OCI-LY1 (cell line): Measurements from ENCODE around the gene NOP58.
"Not testable (repeated sequence)": the region's sequence is repeated elsewhere in the genome, so short reads cannot be mapped to it uniquely, and the experiment has no call there.

Source experiments
- H2AFZ ChIP-seq: fragments of 200-600 bp; sonication (generic), shearing (Covaris generic); 2 replicates; pipeline ENCODE4 v1.6.0; 2014; ENCODE audit warnings: antibody characterized with exemption, mild to moderate bottlenecking, low read length
- H3F3A ChIP-seq: fragments of 200-600 bp; sonication (generic), shearing (Covaris generic); 2 replicates; pipeline ENCODE4 v1.6.0; 2014; ENCODE audit warnings: mild to moderate bottlenecking, antibody characterized with exemption, low read length, moderate library complexity; ENCODE audit not compliant: insufficient read depth
- H3K27ac ChIP-seq: fragments of 200-600 bp; sonication (generic); 2 replicates; pipeline ENCODE4 v1.5.1; 2014; ENCODE audit warnings: low read length, mixed run types, mild to moderate bottlenecking, low read depth; ENCODE audit not compliant: poor library complexity, severe bottlenecking
- H3K27me3 ChIP-seq: fragments of 200-600 bp; sonication (generic); 2 replicates; pipeline ENCODE4 v1.6.0; 2014; ENCODE audit warnings: antibody characterized with exemption, mild to moderate bottlenecking, low read length, moderate library complexity; ENCODE audit not compliant: insufficient read depth
- H3K36me3 ChIP-seq: fragments of 200-600 bp; sonication (generic); 2 replicates; pipeline ENCODE4 v1.6.1; 2014; ENCODE audit warnings: mild to moderate bottlenecking, antibody characterized with exemption, low read length, moderate library complexity, mixed read lengths; ENCODE audit not compliant: insufficient read depth
- H3K4me1 ChIP-seq: fragments of 200-600 bp; sonication (generic); 2 replicates; pipeline ENCODE4 v1.5.1; 2014; ENCODE audit warnings: mild to moderate bottlenecking, low read length, moderate library complexity; ENCODE audit not compliant: insufficient read depth, severe bottlenecking
- H3K4me2 ChIP-seq: fragments of 200-600 bp; sonication (generic), shearing (Covaris generic); 2 replicates; pipeline ENCODE4 v1.6.1; 2014; ENCODE audit warnings: low read length
- H3K4me3 ChIP-seq: fragments of 200-600 bp; sonication (generic); 2 replicates; pipeline ENCODE4 v1.5.1; 2014; ENCODE audit warnings: low read length, low read depth, mild to moderate bottlenecking, mixed read lengths; ENCODE audit not compliant: poor library complexity, severe bottlenecking
- H3K79me2 ChIP-seq: fragments of 200-600 bp; shearing (Covaris generic); 2 replicates; pipeline ENCODE4 v1.6.1; 2016; ENCODE audit warnings: mixed run types, low read length, mixed read lengths; ENCODE audit not compliant: insufficient read depth
- H3K9ac ChIP-seq: fragments of 200-600 bp; sonication (generic), shearing (Covaris generic); 2 replicates; pipeline ENCODE4 v1.6.1; 2014; ENCODE audit warnings: mild to moderate bottlenecking, low read length, mixed read lengths
- H3K9me2 ChIP-seq: fragments of 200-600 bp; sonication (generic), shearing (Covaris generic); 2 replicates; pipeline ENCODE4 v1.6.1; 2014; ENCODE audit warnings: low read depth, mild to moderate bottlenecking, low read length, mixed read lengths
- H3K9me3 ChIP-seq: fragments of 200-600 bp; shearing (Covaris generic); 2 replicates; pipeline ENCODE4 v1.6.1; 2014; ENCODE audit warnings: low read length, mixed read lengths
- H4K20me1 ChIP-seq: fragments of 200-600 bp; sonication (generic), shearing (Covaris generic); 2 replicates; pipeline ENCODE4 v1.6.0; 2016; ENCODE audit warnings: mild to moderate bottlenecking, low read length; ENCODE audit not compliant: insufficient read depth
- CTCF ChIP-seq: fragments of 200-600 bp; sonication (generic), shearing (Covaris generic); IDR thresholded peaks from 2 replicates; pipeline ENCODE4 v1.5.1; 2017; ENCODE audit warnings: mild to moderate bottlenecking, antibody characterized with exemption, low read length, moderate library complexity, mixed read lengths
- EZH2 ChIP-seq: fragments of 200-600 bp; sonication (generic), shearing (Covaris generic); IDR thresholded peaks from 2 replicates; pipeline ENCODE4 v1.8.0; 2017; ENCODE audit warnings: borderline replicate concordance, mixed run types, mild to moderate bottlenecking, antibody characterized with exemption, low read length, moderate library complexity, mixed read lengths

Gene NOP58

GRCh38 chr2:202314116-202314515 lies 48.6 kb downstream of the NOP58 start:
- Histone ChIP-seq H3K4me2 (no peak overlapping the region), H3K27ac (no peak overlapping the region), H3K4me3 (no peak overlapping the region), H3K79me2 (no peaks in the 10 kb centered on the region), H4K20me1 (no peaks in the 10 kb centered on the region), H3K9me2 (no peaks in the 10 kb centered on the region), H3F3A (0 out of 2 replicates have a peak, but pooled peaks cover 4% of the 10 kb centered on the region), H3K36me3 (peaks cover 16% of the 10 kb centered on the region; the same call in 1 of the 2 replicates), H2AFZ (no peak overlapping the region), H3K9me3 (no peaks in the 10 kb centered on the region), H3K9ac (no peak overlapping the region), H3K4me1 (no peaks in the 10 kb centered on the region), H3K27me3 (no peaks in the 10 kb centered on the region)
- no peak for TF ChIP-seq CTCF
- TF ChIP-seq EZH2, result no peak

GRCh38 chr2:202317080-202317857 lies 51.7 kb downstream of the NOP58 start:
- Histone ChIP-seq H3K36me3 (peaks cover 6% of the 10 kb centered on the region; the same call in 1 of the 2 replicates), H3K79me2 (no peaks in the 10 kb centered on the region), H2AFZ (no peak overlapping the region), H3K9me2 (no peaks in the 10 kb centered on the region), H3K27ac (no peak overlapping the region), H3F3A (no peaks in the 10 kb centered on the region), H4K20me1 (no peaks in the 10 kb centered on the region), H3K9ac (no peak overlapping the region), H3K4me1 (no peaks in the 10 kb centered on the region), H3K4me3 (no peak overlapping the region), H3K9me3 (no peaks in the 10 kb centered on the region), H3K27me3 (no peaks in the 10 kb centered on the region), H3K4me2 (no peak overlapping the region)
- TF ChIP-seq EZH2 (no peak), CTCF (no peak)

- not testable (repeated sequence) for H3K4me2 ChIP-seq, H3K27me3 ChIP-seq, H2AFZ ChIP-seq, H3F3A ChIP-seq, H3K9me3 ChIP-seq, H3K27ac ChIP-seq, H3K4me1 ChIP-seq, H3K9ac ChIP-seq, H4K20me1 ChIP-seq, H3K79me2 ChIP-seq, H3K36me3 ChIP-seq, H3K9me2 ChIP-seq, H3K4me3 ChIP-seq
These were observed 54.8 kb downstream of the NOP58 start for GRCh38 chr2:202320362-202320761.

- no peaks in the 10 kb centered on the region for H3K4me1 ChIP-seq
- H4K20me1 ChIP-seq, result no peaks in the 10 kb centered on the region
- no peak for TF ChIP-seq EZH2
- TF ChIP-seq CTCF, result no peak
- no peak overlapping the region for H2AFZ ChIP-seq
- no peak overlapping the region for H3K4me2 ChIP-seq
- no peaks in the 10 kb centered on the region for H3K27me3 ChIP-seq
- peaks cover 6% of the 10 kb centered on the region; the same call in 1 of the 2 replicates for H3K36me3 ChIP-seq
- no peaks in the 10 kb centered on the region for H3K9me3 ChIP-seq
- no peaks in the 10 kb centered on the region for H3K9me2 ChIP-seq
- no peak overlapping the region for H3K9ac ChIP-seq
- H3K27ac ChIP-seq, result no peak overlapping the region
- H3K79me2 ChIP-seq, result no peaks in the 10 kb centered on the region
- H3F3A ChIP-seq, result no peaks in the 10 kb centered on the region
- no peak overlapping the region for H3K4me3 ChIP-seq
These were observed 56.9 kb downstream of the NOP58 start for GRCh38 chr2:202322435-202322834.
